22Rv1 (cell line): ENCODE measurements around the gene DTNBP1.

Experiments used
- CTCF ChIP-seq: fragments of 450-650 bp; IDR thresholded peaks from 2 replicates; pipeline ENCODE4 v1.5.1; 2017; ENCODE audit warnings: mild to moderate bottlenecking
- ZFX ChIP-seq: fragments of 450-650 bp; IDR thresholded peaks from 2 replicates; pipeline ENCODE4 v1.6.1; 2017; ENCODE audit warnings: antibody characterized with exemption, borderline replicate concordance

GRCh38 chr6:15615802-15616201 is 47.0 kb downstream of the DTNBP1 start:
- TF ChIP-seq CTCF: no peak
- no peak for TF ChIP-seq ZFX
